A673 (cell line): ENCODE results near the gene CLK2. TPM values are rescaled to one million over a fixed set of nuclear protein-coding genes. Genes with fewer than 3 reads are reported as not detected.

Experiments used
- BruUV-seq: library from RNA; stranded (reverse); fragments of 400-500 nt; replicated peaks from 2 replicates; lab custom pipeline; 2021; lab: Mats Ljungman, UMichigan
- CTCF ChIA-PET: fragments of 300-600 bp; sonication (Branson Sonifier 250); formaldehyde crosslinking; loops from one replicate; lab custom pipeline; 2022; ENCODE audit warnings: antibody characterized with exemption; lab: Charles Lee
- POLR2A ChIA-PET: fragments of 300-600 bp; sonication (Branson Sonifier 250); formaldehyde crosslinking; loops from one replicate; lab custom pipeline; 2022; ENCODE audit warnings: antibody characterized with exemption; ENCODE audit not compliant: low non-redundant PET; lab: Charles Lee
- DNase-seq: peaks from one replicate; pipeline ENCODE4 v3.0.0-alpha.2; 2015; ENCODE audit warnings: low spot score
- H3K27ac ChIP-seq: fragments of 200-600 bp; sonication (generic); 2 replicates; pipeline ENCODE4 v1.5.1; 2016; ENCODE audit warnings: mixed run types, low read depth, mild to moderate bottlenecking, mixed read lengths, antibody characterized with exemption, low read length; ENCODE audit not compliant: poor library complexity, severe bottlenecking
- H3K27me3 ChIP-seq: fragments of 200-600 bp; sonication (generic); replicated peaks from 2 replicates; pipeline ENCODE4 v1.6.1; 2017; ENCODE audit warnings: mixed run types, low read depth, mild to moderate bottlenecking, mixed read lengths, antibody characterized with exemption, low read length; ENCODE audit not compliant: insufficient read depth, poor library complexity
- H3K36me3 ChIP-seq: fragments of 200-600 bp; sonication (generic); 2 replicates; pipeline ENCODE4 v1.6.1; 2016; ENCODE audit warnings: mixed run types, mild to moderate bottlenecking, mixed read lengths, antibody characterized with exemption, low read length; ENCODE audit not compliant: insufficient read depth, poor library complexity, severe bottlenecking
- H3K4me1 ChIP-seq: fragments of 200-600 bp; sonication (generic); 2 replicates; pipeline ENCODE4 v1.6.1; 2017; ENCODE audit warnings: mixed run types, mild to moderate bottlenecking, mixed read lengths, antibody characterized with exemption, low read length; ENCODE audit not compliant: insufficient read depth, poor library complexity, severe bottlenecking
- H3K4me3 ChIP-seq: fragments of 200-600 bp; sonication (generic); 2 replicates; pipeline ENCODE4 v1.5.1; 2016; ENCODE audit warnings: low read depth, mixed run types, mild to moderate bottlenecking, mixed read lengths, low read length; ENCODE audit not compliant: poor library complexity, severe bottlenecking
- H3K9me3 ChIP-seq: fragments of 200-600 bp; sonication (generic); 2 replicates; pipeline ENCODE4 v1.6.1; 2016; ENCODE audit warnings: mixed run types, low read depth, mild to moderate bottlenecking, mixed read lengths, antibody characterized with exemption, low read length; ENCODE audit not compliant: poor library complexity, severe bottlenecking
- CTCF ChIP-seq: fragments of 300-800, 200-600 bp; sonication (generic); conservative IDR thresholded peaks from 2 replicates; pipeline ENCODE4 v1.5.1; 2017; ENCODE audit warnings: low read depth, mild to moderate bottlenecking, antibody characterized with exemption, low read length, moderate library complexity, mixed read lengths
- EZH2 ChIP-seq: fragments of 200-600 bp; sonication (generic); IDR thresholded peaks from 2 replicates; pipeline ENCODE4 v1.6.1; 2017; ENCODE audit warnings: borderline replicate concordance, low read depth, mild to moderate bottlenecking, mixed read lengths, antibody characterized with exemption, low read length; ENCODE audit not compliant: poor library complexity, severe bottlenecking
- intact Hi-C: fragments of 100-400 bp; cut with micrococcal nuclease; formaldehyde crosslinking; loops from one replicate; pipeline ENCODE4 v1.10.0; 2022; ENCODE audit not compliant: unreplicated experiment
- total RNA-seq: library from RNA; stranded (reverse); gene quantifications from 2 replicates; pipeline ENCODE4 v1.2.3, GENCODE V29; 2021

CLK2 gene
- total RNA-seq, 1 experiment from 2014 or later, result 70.2 TPM

- peaks cover 2% of the 10 kb centered on the region for H3K4me1 ChIP-seq
- H3K27me3 ChIP-seq, result no peaks in the 10 kb centered on the region
- POLR2A ChIA-PET, result no interaction called here
- intact Hi-C loops, result no loop called here
- DNase-seq, result peak; percentile 98
- no peaks in the 10 kb centered on the region for H3K9me3 ChIP-seq
- TF ChIP-seq CTCF (peak; percentile 4; the same call in 1 of the 2 replicates), EZH2 (no peak)
- TSS peak; percentile 36 for BruUV-seq
- peaks cover 61% of the 10 kb centered on the region for H3K36me3 ChIP-seq
- peak within 1 kb of the TSS; percentile 69 for H3K4me3 ChIP-seq
- CTCF ChIA-PET, result interaction anchor here (0.5 to 1.9 kb wide), 3 partner anchors 11 to 333 kb away, joined by 3 to 12 read pairs (median 6); no protein-coding TSS in a partner anchor
- peak within 1 kb of the TSS; percentile 81 for H3K27ac ChIP-seq
These were observed 11.2 kb downstream of the CLK2 start, which contains the start of gene SCAMP3 for GRCh38 chr1:155261852-155262673. SCAMP3 (minus strand) TSS chr1:155262360; CDS start chr1:155262151, 209 bp downstream.

- Histone ChIP-seq H3K27me3 (no peaks in the 10 kb centered on the region), H3K36me3 (peaks cover 55% of the 10 kb centered on the region), H3K4me1 (peaks cover 2% of the 10 kb centered on the region), H3K4me3 (peak overlapping the region; percentile 69), H3K9me3 (no peaks in the 10 kb centered on the region), H3K27ac (peak overlapping the region; percentile 81)
- ChIA-PET CTCF (interaction anchor here (0.5 to 1.9 kb wide), 3 partner anchors 11 to 334 kb away, joined by 3 to 12 read pairs (median 6); no protein-coding TSS in a partner anchor), POLR2A (no interaction called here)
- TF ChIP-seq EZH2, result no peak
- peak; percentile 26; the same call in 1 of the 2 replicates for TF ChIP-seq CTCF
- intact Hi-C loops, result no loop called here
- DNase-seq, result peak; percentile 26
- no TSS peak for BruUV-seq
These were observed 11.8 kb downstream of the CLK2 start for GRCh38 chr1:155261493-155261851.

GRCh38 chr1:155260276-155260675, 13.0 kb downstream of the CLK2 start:
- Histone ChIP-seq H3K4me3 (no peak overlapping the region), H3K27ac (no peak overlapping the region), H3K27me3 (no peaks in the 10 kb centered on the region), H3K9me3 (no peaks in the 10 kb centered on the region), H3K36me3 (peaks cover 44% of the 10 kb centered on the region), H3K4me1 (peaks cover 8% of the 10 kb centered on the region)
- ChIA-PET CTCF (no interaction called here), POLR2A (no interaction called here)
- no peak for TF ChIP-seq CTCF
- no peak for TF ChIP-seq EZH2
- BruUV-seq, result no TSS peak
- no peak for DNase-seq
- intact Hi-C loops, result no loop called here
